ENCODE results near the gene FAXDC2. TPM values are rescaled to one million over a fixed set of nuclear protein-coding genes. Genes with fewer than 3 reads are reported as not detected.

FAXDC2 gene
- total and polyA plus RNA-seq, 2 of the 13 experiments (the other 11 are each of a cell fraction or from before 2014, with no cell fraction given) = 4.7 to 58.8 TPM

GRCh38 chr5:154806176-154806575, 44.2 kb downstream of the FAXDC2 start:
- no peaks in the 10 kb centered on the region for H3K9me3 ChIP-seq (ENCODE audit: low read length)
- CTCF ChIA-PET (ENCODE audit: low intra/inter-chr PET ratio, low total read pairs) = no interaction called here
- H3K36me3 ChIP-seq (replicated peaks in 1 of 2; ENCODE audit: control insufficient read depth in 1 of 2, insufficient read depth in 2 of 2, low read length in 2 of 2) = peaks cover 50 to 82% of the 10 kb centered on the region in 2 experiments
- no peak overlapping the region for H3K4me2 ChIP-seq (ENCODE audit: low read depth, low read length)
- no peak overlapping the region for H3K4me3 ChIP-seq (replicated peaks in 1 of 3; ENCODE audit: insufficient read depth in 1 of 3, low read depth in 2 of 3, low read length in 3 of 3)
- ATAC-seq (no peak), DNase-seq (ENCODE audit: low spot score) (no peak), FAIRE-seq (no peak)
- 87% methylated on average over 4 of the region's 4 CpGs for WGBS (ENCODE audit: low lambda C conversion rate)
- H3K27ac ChIP-seq (ENCODE audit: extremely low read length, insufficient read depth, low read length) = no peak overlapping the region
- H2AFZ ChIP-seq (ENCODE audit: low read length) = no peak overlapping the region
- peaks cover 1% of the 10 kb centered on the region; the same call in 1 of the 2 replicates for H3K4me1 ChIP-seq (ENCODE audit: insufficient read depth, low read length)
- POLR2A ChIA-PET = no interaction called here
- no peak overlapping the region for H3K9ac ChIP-seq (ENCODE audit: insufficient read depth, low read depth, low read length)
- intact Hi-C loops (cut with micrococcal nuclease; ENCODE audit: unreplicated experiment) = no loop called here
- H3K27me3 ChIP-seq (ENCODE audit: control insufficient read depth in 1 of 2, insufficient read depth in 2 of 2, low read length in 2 of 2) = no peaks in the 10 kb centered on the region
- BruUV-seq (replicated peaks) = no TSS peak
- TF ChIP-seq BORCS8-MEF2B (CRISPR knock-in tag; IDR thresholded peaks at IDR 0.05) (no peak), SIN3B (IDR thresholded peaks at IDR 0.05; ENCODE audit: low read length) (no peak)
- H3K79me2 ChIP-seq (ENCODE audit: insufficient read depth, low read length) = peaks cover 5% of the 10 kb centered on the region
- H4K20me1 ChIP-seq (ENCODE audit: insufficient read depth, low read length) = peaks cover 8% of the 10 kb centered on the region
- in situ Hi-C loops (cut with HindIII; ENCODE audit: extremely low pct_ligation_motif_present, low pct_unique_long_range_greater_than_20kb) = no loop called here

- peaks cover 13% of the 10 kb centered on the region for H3K79me2 ChIP-seq (ENCODE audit: insufficient read depth, low read length)
- FAIRE-seq (no peak), ATAC-seq (no peak), DNase-seq (ENCODE audit: low spot score) (no peak)
- H3K4me2 ChIP-seq (ENCODE audit: low read depth, low read length) = no peak overlapping the region
- BruUV-seq (replicated peaks) = no TSS peak
- in situ Hi-C loops (cut with HindIII; ENCODE audit: extremely low pct_ligation_motif_present, low pct_unique_long_range_greater_than_20kb) = no loop called here
- H3K36me3 ChIP-seq (replicated peaks in 1 of 2; ENCODE audit: control insufficient read depth in 1 of 2, insufficient read depth in 2 of 2, low read length in 2 of 2) = peaks cover 53 to 88% of the 10 kb centered on the region in 2 experiments
- WGBS (ENCODE audit: low lambda C conversion rate) = 95% methylated on average over 2 of the region's 9 CpGs
- H3K9ac ChIP-seq (ENCODE audit: insufficient read depth, low read depth, low read length) = no peak overlapping the region
- peak; percentile 84 for TF ChIP-seq RBM22 (optimal IDR thresholded peaks at IDR 0.05; ENCODE audit: low read length)
- no peak for TF ChIP-seq ZNF136 (CRISPR knock-in tag; IDR thresholded peaks at IDR 0.05; ENCODE audit: low read depth)
- POLR2A ChIA-PET = no interaction called here
- no peak overlapping the region for H3K27ac ChIP-seq (ENCODE audit: extremely low read length, insufficient read depth, low read length)
- peaks cover 23% of the 10 kb centered on the region for H4K20me1 ChIP-seq (ENCODE audit: insufficient read depth, low read length)
- CTCF ChIA-PET (ENCODE audit: low intra/inter-chr PET ratio, low total read pairs) = no interaction called here
- H3K4me1 ChIP-seq (ENCODE audit: insufficient read depth, low read length) = peaks cover 22% of the 10 kb centered on the region
- no peaks in the 10 kb centered on the region for H3K27me3 ChIP-seq (ENCODE audit: control insufficient read depth in 1 of 2, insufficient read depth in 2 of 2, low read length in 2 of 2)
- intact Hi-C loops (cut with micrococcal nuclease; ENCODE audit: unreplicated experiment) = no loop called here
- no peaks in the 10 kb centered on the region for H3K9me3 ChIP-seq (ENCODE audit: low read length)
- no peak overlapping the region for H3K4me3 ChIP-seq (replicated peaks in 1 of 3; ENCODE audit: insufficient read depth in 1 of 3, low read depth in 2 of 3, low read length in 3 of 3)
- H2AFZ ChIP-seq (ENCODE audit: low read length) = no peak overlapping the region
These were observed 48.4 kb downstream of the FAXDC2 start for GRCh38 chr5:154802050-154802449.

All from HepG2 (cell line).